CD4-positive, alpha-beta memory T cell (primary cell): ENCODE data around the gene SERGEF. TPM values are rescaled to one million over a fixed set of nuclear protein-coding genes. Genes with fewer than 3 reads are reported as not detected.

Source experiments
- CTCF ChIA-PET: fragments of 350-600 bp; sonication (Branson Sonifier 250); formaldehyde crosslinking; loops from one replicate; lab custom pipeline; 2021; ENCODE audit warnings: inconsistent platforms; ENCODE audit not compliant: partially characterized antibody; lab: Charles Lee
- POLR2A ChIA-PET: fragments of 350-600 bp; sonication (Branson Sonifier 250); formaldehyde crosslinking; loops from one replicate; lab custom pipeline; 2021; ENCODE audit not compliant: partially characterized antibody; lab: Charles Lee
- DNase-seq, 5 donors: peaks; one replicate each; pipeline versions ENCODE4 v3.0.0 to v3.0.0-alpha.2; 2020 to 2022; ENCODE audit warnings: mixed read lengths in 1 of 5
- H3K27ac ChIP-seq: one replicate; pipeline ENCODE4 v1.7.0; 2013; ENCODE audit warnings: low read depth, low read length
- H3K27me3 ChIP-seq: 2 replicates; pipeline ENCODE4 v1.7.0; 2013; ENCODE audit warnings: mild to moderate bottlenecking, low read length, moderate library complexity; ENCODE audit not compliant: insufficient read depth
- H3K36me3 ChIP-seq: 2 replicates; pipeline ENCODE4 v1.7.0; 2013; ENCODE audit warnings: mild to moderate bottlenecking, low read length, moderate library complexity; ENCODE audit not compliant: insufficient read depth
- H3K4me1 ChIP-seq: 2 replicates; pipeline ENCODE4 v1.7.0; 2013; ENCODE audit warnings: mild to moderate bottlenecking, low read length, moderate library complexity; ENCODE audit not compliant: insufficient read depth
- H3K4me3 ChIP-seq, 2 donors: one replicate each; pipeline ENCODE4 v1.7.0; 2013; ENCODE audit warnings: low read length in 2 of 2, mild to moderate bottlenecking in 1 of 2
- H3K9me3 ChIP-seq, 2 donors: one replicate each; pipeline ENCODE4 v1.7.0; 2013; ENCODE audit warnings: low read length in 2 of 2, control low read depth in 1 of 2; ENCODE audit not compliant: control insufficient read depth in 1 of 2
- H3K27ac Mint-ChIP-seq, 7 donors: one replicate each; pipeline ENCODE4 v1.8.0; 2020 to 2021; ENCODE audit warnings: mixed read lengths in 7 of 7, mild to moderate bottlenecking in 6 of 7, inconsistent platforms in 3 of 7, moderate library complexity in 3 of 7
- H3K27me3 Mint-ChIP-seq, 2 donors: one replicate each; pipeline ENCODE4 v1.8.0; 2020 to 2021; ENCODE audit warnings: mixed read lengths in 2 of 2
- H3K36me3 Mint-ChIP-seq, 2 donors: one replicate each; pipeline ENCODE4 v1.8.0; 2020 to 2021; ENCODE audit warnings: mixed read lengths in 2 of 2, inconsistent platforms in 1 of 2, mild to moderate bottlenecking in 1 of 2
- H3K4me1 Mint-ChIP-seq, 4 donors: one replicate each; pipeline ENCODE4 v1.8.0; 2020 to 2021; ENCODE audit warnings: mixed read lengths in 4 of 4, mild to moderate bottlenecking in 1 of 4
- H3K4me3 Mint-ChIP-seq, 8 donors: one replicate each; pipeline ENCODE4 v1.8.0; 2020 to 2021; ENCODE audit warnings: mixed read lengths in 8 of 8, mild to moderate bottlenecking in 7 of 8, moderate library complexity in 6 of 8, inconsistent platforms in 3 of 8
- H3K9me3 Mint-ChIP-seq, 8 donors: one replicate each; pipeline ENCODE4 v1.8.0; 2020 to 2021; ENCODE audit warnings: mixed read lengths in 8 of 8, mild to moderate bottlenecking in 5 of 8, inconsistent platforms in 3 of 8, moderate library complexity in 1 of 8
- intact Hi-C: fragments of 100-400 bp; cut with micrococcal nuclease; formaldehyde crosslinking; loops from one replicate; pipeline ENCODE4 v1.15.1; 2023
- polyA plus RNA-seq, 2 donors: library from polyadenylated mRNA; unstranded; fragments of 300-500 nt; fragmentation: Illumina TruSeq; gene quantifications; one replicate each; pipeline ENCODE4 v1.2.3, GENCODE V29; 2021
- total RNA-seq, 2 experiments: library from RNA; stranded (reverse); gene quantifications; one replicate each; pipeline ENCODE4 v1.2.3, GENCODE V29; 2021

Gene SERGEF
- total and polyA plus RNA-seq, 4 experiments from 2014 or later, result 46.2 to 82.7 (median 63.7) TPM

DNA sequence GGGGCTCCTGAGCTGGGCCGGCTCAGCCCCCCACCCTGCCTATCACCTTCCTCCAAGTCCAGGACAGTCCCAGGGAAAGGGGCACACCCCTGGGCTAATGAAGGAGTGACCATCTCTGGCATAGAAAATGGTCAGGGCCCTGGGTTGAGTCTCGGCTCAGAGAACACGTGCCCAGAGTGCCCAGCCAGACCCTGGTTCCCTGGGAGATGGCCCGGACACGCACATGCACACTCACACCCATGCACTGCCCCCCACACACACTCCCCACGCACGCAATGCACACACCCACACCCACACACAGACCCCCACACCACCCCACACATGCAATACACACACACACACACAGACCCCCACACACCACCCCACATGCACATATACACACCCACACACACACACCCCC, 249.6 kb downstream of the SERGEF start:
- H3K27ac Mint-ChIP-seq, result no peak overlapping the region
- Histone ChIP-seq H3K27me3 (no peaks in the 10 kb centered on the region), H3K9me3 (no peaks in the 10 kb centered on the region), H3K27ac (no peak overlapping the region), H3K4me1 (no peaks in the 10 kb centered on the region), H3K4me3 (no peak overlapping the region), H3K36me3 (no peaks in the 10 kb centered on the region)
- no peak for DNase-seq
- no peak overlapping the region for H3K4me3 Mint-ChIP-seq
- peaks cover 2 to 4% of the 10 kb centered on the region in 2 donors for H3K27me3 Mint-ChIP-seq
- H3K4me1 Mint-ChIP-seq, result no peaks in the 10 kb centered on the region
- H3K9me3 Mint-ChIP-seq, result no peaks in the 10 kb centered on the region
- POLR2A ChIA-PET, result no interaction called here
- intact Hi-C loops, result no loop called here
- no peaks in the 10 kb centered on the region for H3K36me3 Mint-ChIP-seq
- CTCF ChIA-PET, result no interaction called here

- Mint-ChIP-seq H3K27ac (no peak overlapping the region), H3K27me3 (peaks cover 2 to 4% of the 10 kb centered on the region in 2 donors), H3K4me1 (no peaks in the 10 kb centered on the region), H3K9me3 (no peaks in the 10 kb centered on the region), H3K4me3 (no peak overlapping the region), H3K36me3 (no peaks in the 10 kb centered on the region)
- intact Hi-C loops, result no loop called here
- no peak for DNase-seq
- no peak overlapping the region for H3K27ac ChIP-seq
- POLR2A ChIA-PET, result no interaction called here
- CTCF ChIA-PET, result no interaction called here
- no peaks in the 10 kb centered on the region for H3K27me3 ChIP-seq
- H3K36me3 ChIP-seq, result no peaks in the 10 kb centered on the region
- H3K4me3 ChIP-seq, result no peak overlapping the region
- H3K9me3 ChIP-seq, result no peaks in the 10 kb centered on the region
- no peaks in the 10 kb centered on the region for H3K4me1 ChIP-seq
These were observed 250.4 kb downstream of the SERGEF start for GRCh38 chr11:17762309-17762974.

DNA sequence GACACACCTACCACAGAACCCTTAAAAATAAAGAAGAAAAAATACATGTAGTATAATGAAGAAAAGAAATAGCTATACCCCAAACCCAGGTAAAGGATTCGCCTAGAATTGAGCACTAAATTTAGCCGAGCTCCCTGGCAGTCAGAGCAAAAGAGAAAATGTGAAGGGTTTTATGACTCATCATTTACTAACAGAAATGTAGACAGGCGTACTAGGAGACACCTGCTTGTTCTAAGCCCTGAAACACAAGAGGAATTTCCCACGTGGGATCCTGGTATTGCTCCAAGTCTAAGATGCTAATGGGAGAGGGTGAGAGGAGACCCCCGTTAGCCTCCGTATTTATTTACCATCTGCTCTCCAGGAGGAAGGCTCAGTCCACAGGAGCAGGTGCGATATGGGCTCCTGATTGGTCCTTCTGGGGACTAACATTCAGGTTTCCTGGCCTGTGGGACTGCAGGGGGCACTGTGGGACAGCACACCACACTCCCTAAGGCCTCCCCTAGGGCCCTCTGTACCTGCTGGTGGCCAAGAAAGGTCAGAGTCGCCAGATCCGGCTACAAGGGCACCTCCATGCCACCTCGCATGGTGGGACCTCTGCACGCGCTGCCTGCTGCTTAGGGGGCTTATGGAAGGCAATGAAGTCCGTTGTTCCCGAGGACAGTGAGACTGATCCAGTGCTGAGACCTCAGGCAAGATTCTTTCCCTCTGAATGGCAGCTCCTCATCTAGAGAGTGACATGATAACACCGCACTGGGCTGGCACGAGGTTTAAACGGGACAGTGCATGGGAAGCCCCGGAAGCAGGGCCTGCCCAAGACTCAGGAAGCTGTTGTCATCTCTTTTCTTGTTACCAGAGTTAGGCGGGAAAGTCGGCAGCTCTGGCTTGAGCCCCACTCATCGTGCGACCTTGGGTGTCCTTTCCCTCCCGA, 252.5 kb downstream of the SERGEF start:
- no peaks in the 10 kb centered on the region for H3K36me3 ChIP-seq
- DNase-seq, result no peak
- no peaks in the 10 kb centered on the region for H3K4me1 Mint-ChIP-seq

GRCh38 chr11:17755891-17756290, 257.0 kb downstream of the SERGEF start:
- Histone ChIP-seq H3K27me3 (no peaks in the 10 kb centered on the region), H3K36me3 (no peaks in the 10 kb centered on the region), H3K27ac (no peak overlapping the region), H3K9me3 (no peaks in the 10 kb centered on the region), H3K4me3 (no peak overlapping the region), H3K4me1 (no peaks in the 10 kb centered on the region)
- no peak for DNase-seq
- ChIA-PET CTCF (no interaction called here), POLR2A (no interaction called here)
- H3K36me3 Mint-ChIP-seq, result no peaks in the 10 kb centered on the region
- H3K4me1 Mint-ChIP-seq, result no peaks in the 10 kb centered on the region
- H3K27me3 Mint-ChIP-seq, result peaks cover 9 to 15% of the 10 kb centered on the region in 2 donors
- no peak overlapping the region for H3K27ac Mint-ChIP-seq
- intact Hi-C loops, result no loop called here
- no peaks in the 10 kb centered on the region for H3K9me3 Mint-ChIP-seq
- no peak overlapping the region for H3K4me3 Mint-ChIP-seq

More for the DNA sequence above, 252.5 kb downstream of the SERGEF start:
- Mint-ChIP-seq H3K4me3 (no peak overlapping the region), H3K9me3 (no peaks in the 10 kb centered on the region), H3K27me3 (peaks cover 1 to 5% of the 10 kb centered on the region in 2 donors), H3K27ac (no peak overlapping the region), H3K36me3 (no peaks in the 10 kb centered on the region)
- intact Hi-C loops, result no loop called here
- Histone ChIP-seq H3K27ac (no peak overlapping the region), H3K27me3 (no peaks in the 10 kb centered on the region), H3K4me3 (no peak overlapping the region), H3K4me1 (no peaks in the 10 kb centered on the region), H3K9me3 (no peaks in the 10 kb centered on the region)
- ChIA-PET POLR2A (no interaction called here), CTCF (interaction anchor here (0.9 kb wide), 1 partner anchor 29 kb away, joined by 3 read pairs; no protein-coding TSS in a partner anchor)

- Histone ChIP-seq H3K9me3 (no peaks in the 10 kb centered on the region), H3K36me3 (no peaks in the 10 kb centered on the region), H3K27ac (no peak overlapping the region), H3K4me3 (no peak overlapping the region), H3K4me1 (no peaks in the 10 kb centered on the region), H3K27me3 (no peaks in the 10 kb centered on the region)
- Mint-ChIP-seq H3K4me1 (no peaks in the 10 kb centered on the region), H3K9me3 (no peaks in the 10 kb centered on the region), H3K36me3 (no peaks in the 10 kb centered on the region), H3K27ac (no peak overlapping the region), H3K4me3 (no peak overlapping the region), H3K27me3 (peaks cover 13 to 16% of the 10 kb centered on the region in 2 donors)
- intact Hi-C loops, result no loop called here
- no peak for DNase-seq
- POLR2A ChIA-PET, result no interaction called here
- CTCF ChIA-PET, result no interaction called here
These were observed 259.2 kb downstream of the SERGEF start for GRCh38 chr11:17753641-17754040.

DNA sequence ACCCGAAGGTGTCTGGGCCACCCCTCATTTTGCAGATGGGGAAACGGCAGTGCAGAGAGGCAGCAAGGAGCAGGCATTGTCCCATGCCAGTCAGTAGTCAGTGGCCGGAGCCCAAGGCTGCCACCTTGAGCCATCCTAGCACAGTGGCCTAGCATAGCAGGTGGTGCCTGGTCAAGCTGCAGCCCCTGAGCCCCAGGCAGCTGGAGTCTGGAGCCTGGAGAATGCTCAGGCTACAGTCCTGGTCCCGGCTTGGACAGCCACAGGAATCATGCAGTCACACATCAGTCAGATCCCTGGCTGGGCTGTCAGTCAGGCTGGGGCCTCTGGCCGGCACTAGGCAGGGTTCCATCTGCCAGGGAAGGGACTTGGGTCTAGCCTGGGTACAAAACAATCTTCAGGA, 259.7 kb downstream of the SERGEF start:
- no peaks in the 10 kb centered on the region for H3K9me3 Mint-ChIP-seq
- H3K4me1 ChIP-seq, result no peaks in the 10 kb centered on the region
- H3K9me3 ChIP-seq, result no peaks in the 10 kb centered on the region
- H3K36me3 Mint-ChIP-seq, result no peaks in the 10 kb centered on the region
- DNase-seq, result no peak
- H3K27me3 ChIP-seq, result no peaks in the 10 kb centered on the region
- ChIA-PET CTCF (interaction anchor here (1.3 kb wide), 1 partner anchor 12 kb away, joined by 3 read pairs; no protein-coding TSS in a partner anchor), POLR2A (no interaction called here)
- no peak overlapping the region for H3K4me3 ChIP-seq
- H3K27ac Mint-ChIP-seq, result no peak overlapping the region
- H3K4me3 Mint-ChIP-seq, result no peak overlapping the region
- intact Hi-C loops, result no loop called here
- H3K27ac ChIP-seq, result no peak overlapping the region
- H3K4me1 Mint-ChIP-seq, result no peaks in the 10 kb centered on the region
- H3K27me3 Mint-ChIP-seq, result peaks cover 14 to 17% of the 10 kb centered on the region in 2 donors
- H3K36me3 ChIP-seq, result no peaks in the 10 kb centered on the region

GRCh38 chr11:17752144-17752543, 260.7 kb downstream of the SERGEF start:
- no peaks in the 10 kb centered on the region for H3K27me3 ChIP-seq
- no peaks in the 10 kb centered on the region for H3K4me1 ChIP-seq
- no peaks in the 10 kb centered on the region for H3K4me1 Mint-ChIP-seq
- ChIA-PET CTCF (interaction anchor here (1.2 to 1.3 kb wide), 2 partner anchors 11 to 21 kb away, joined by 3 read pairs; no protein-coding TSS in a partner anchor), POLR2A (no interaction called here)
- H3K9me3 ChIP-seq, result no peaks in the 10 kb centered on the region
- H3K27ac ChIP-seq, result no peak overlapping the region
- H3K4me3 ChIP-seq, result no peak overlapping the region
- H3K36me3 ChIP-seq, result no peaks in the 10 kb centered on the region
- intact Hi-C loops, result no loop called here
- H3K9me3 Mint-ChIP-seq, result no peaks in the 10 kb centered on the region
- H3K36me3 Mint-ChIP-seq, result no peaks in the 10 kb centered on the region
- no peak overlapping the region for H3K27ac Mint-ChIP-seq
- H3K27me3 Mint-ChIP-seq, result peaks cover 17 to 21% of the 10 kb centered on the region in 2 donors
- DNase-seq, result no peak
- H3K4me3 Mint-ChIP-seq, result no peak overlapping the region
